ENCODE measurements around the gene APMAP. TPM values are rescaled to one million over a fixed set of nuclear protein-coding genes. Genes with fewer than 3 reads are reported as not detected.

The APMAP gene
- total and polyA plus RNA-seq, 2 of the 13 experiments (the other 11 are each of a cell fraction or from before 2014, with no cell fraction given), result 168 to 214 TPM

- no peaks in the 10 kb centered on the region; the same call in 1 of the 2 replicates for H4K20me1 ChIP-seq (ENCODE audit: insufficient read depth, low read length)
- CTCF ChIA-PET (ENCODE audit: low intra/inter-chr PET ratio, low total read pairs), result no interaction called here
These were observed 38.4 kb downstream of the APMAP start for GRCh38 chr20:24954151-24954550.

More at GRCh38 chr20:24954151-24954550, 38.4 kb downstream of the APMAP start:
- Histone ChIP-seq H3K27me3 (ENCODE audit: control insufficient read depth in 1 of 2, insufficient read depth in 2 of 2, low read length in 2 of 2) (peaks cover 7 to 11% of the 10 kb centered on the region in 2 experiments), H3K36me3 (replicated peaks in 1 of 2; ENCODE audit: control insufficient read depth in 1 of 2, insufficient read depth in 2 of 2, low read length in 2 of 2) (peaks cover 4 to 7% of the 10 kb centered on the region in 2 experiments; a peak in 3 of 5 replicates), H3K27ac (ENCODE audit: extremely low read length, insufficient read depth, low read length) (no peak overlapping the region), H3K4me2 (ENCODE audit: low read depth, low read length) (no peak overlapping the region), H2AFZ (ENCODE audit: low read length) (no peak overlapping the region), H3K9ac (ENCODE audit: insufficient read depth, low read depth, low read length) (no peak overlapping the region), H3K79me2 (ENCODE audit: insufficient read depth, low read length) (no peaks in the 10 kb centered on the region), H3K9me3 (ENCODE audit: low read length) (no peaks in the 10 kb centered on the region), H3K4me3 (replicated peaks in 1 of 3; ENCODE audit: insufficient read depth in 1 of 3, low read depth in 2 of 3, low read length in 3 of 3) (no peak overlapping the region), H3K4me1 (ENCODE audit: insufficient read depth, low read length) (0 out of 2 replicates have a peak, but pooled peaks cover 5% of the 10 kb centered on the region)
- TF ChIP-seq POLR2AphosphoS5 (IDR thresholded peaks at IDR 0.05; ENCODE audit: low read depth, low read length) (no peak), MYPOP (CRISPR knock-in tag; IDR thresholded peaks at IDR 0.05) (no peak), TRIM24 (CRISPR knock-in tag; IDR thresholded peaks at IDR 0.05) (no peak), TFAP4 (IDR thresholded peaks at IDR 0.05; ENCODE audit: borderline replicate concordance, low read depth) (no peak), SRF (IDR thresholded peaks at IDR 0.05; ENCODE audit: low read depth, low read length) (no peak), MAFG (CRISPR knock-in tag; IDR thresholded peaks at IDR 0.05) (no peak), IRF9 (CRISPR knock-in tag; IDR thresholded peaks at IDR 0.05; ENCODE audit: borderline replicate concordance) (no peak)
- BruUV-seq (replicated peaks), result TSS peak; percentile 44
- DNase-seq (ENCODE audit: low spot score), result no peak
- ATAC-seq, result no peak
- FAIRE-seq, result no peak
- intact Hi-C loops (cut with micrococcal nuclease; ENCODE audit: unreplicated experiment) (no loop called here), in situ Hi-C loops (cut with HindIII; ENCODE audit: extremely low pct_ligation_motif_present, low pct_unique_long_range_greater_than_20kb) (no loop called here)
- POLR2A ChIA-PET, result no interaction called here
- 91% methylated on average over 8 of the region's 8 CpGs for WGBS (ENCODE audit: low lambda C conversion rate)

Data from HepG2 (cell line).